GM10248 (cell line): ENCODE data around the gene ORC5.
"Not testable (repeated sequence)": the region's sequence is repeated elsewhere in the genome, so short reads cannot be mapped to it uniquely, and the experiment has no call there.

Experiments used
- CTCF ChIA-PET: fragments of 300-600 bp; sonication (Branson Sonifier 250); formaldehyde crosslinking; extraction: SDS; loops from one replicate; lab custom pipeline; 2021; ENCODE audit warnings: antibody characterized with exemption; lab: Yijun Ruan, JAX
- POLR2A ChIA-PET: fragments of 350-650 bp; sonication (Branson Sonifier 250); formaldehyde crosslinking; extraction: SDS; loops from one replicate; lab custom pipeline; 2020; ENCODE audit warnings: antibody characterized with exemption; lab: Yijun Ruan, JAX
- DNase-seq: peaks from one replicate; pipeline ENCODE4 v3.0.0; 2012; ENCODE audit errors: extremely low spot score
- TF ChIP-seq, protein P1 (sequence below): IDR thresholded peaks from 2 replicates; pipeline ENCODE4 v1.5.1; 2012; ENCODE audit warnings: mild to moderate bottlenecking, low read depth; ENCODE audit errors: extremely low read depth, missing control alignments, control extremely low read depth

ORC5 gene

GRCh38 chr7:104198673-104199278 is 9.0 kb downstream of the ORC5 start:
- ChIA-PET POLR2A (no interaction called here), CTCF (no interaction called here)
- no peak for DNase-seq
- TF ChIP-seq, protein P1, sequence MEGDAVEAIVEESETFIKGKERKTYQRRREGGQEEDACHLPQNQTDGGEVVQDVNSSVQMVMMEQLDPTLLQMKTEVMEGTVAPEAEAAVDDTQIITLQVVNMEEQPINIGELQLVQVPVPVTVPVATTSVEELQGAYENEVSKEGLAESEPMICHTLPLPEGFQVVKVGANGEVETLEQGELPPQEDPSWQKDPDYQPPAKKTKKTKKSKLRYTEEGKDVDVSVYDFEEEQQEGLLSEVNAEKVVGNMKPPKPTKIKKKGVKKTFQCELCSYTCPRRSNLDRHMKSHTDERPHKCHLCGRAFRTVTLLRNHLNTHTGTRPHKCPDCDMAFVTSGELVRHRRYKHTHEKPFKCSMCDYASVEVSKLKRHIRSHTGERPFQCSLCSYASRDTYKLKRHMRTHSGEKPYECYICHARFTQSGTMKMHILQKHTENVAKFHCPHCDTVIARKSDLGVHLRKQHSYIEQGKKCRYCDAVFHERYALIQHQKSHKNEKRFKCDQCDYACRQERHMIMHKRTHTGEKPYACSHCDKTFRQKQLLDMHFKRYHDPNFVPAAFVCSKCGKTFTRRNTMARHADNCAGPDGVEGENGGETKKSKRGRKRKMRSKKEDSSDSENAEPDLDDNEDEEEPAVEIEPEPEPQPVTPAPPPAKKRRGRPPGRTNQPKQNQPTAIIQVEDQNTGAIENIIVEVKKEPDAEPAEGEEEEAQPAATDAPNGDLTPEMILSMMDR = no peak

GRCh38 chr7:104196161-104196560 is 11.7 kb downstream of the ORC5 start:
- TF ChIP-seq, protein P1 = no peak
- POLR2A ChIA-PET = no interaction called here
- CTCF ChIA-PET = no interaction called here
- DNase-seq = no peak

DNA sequence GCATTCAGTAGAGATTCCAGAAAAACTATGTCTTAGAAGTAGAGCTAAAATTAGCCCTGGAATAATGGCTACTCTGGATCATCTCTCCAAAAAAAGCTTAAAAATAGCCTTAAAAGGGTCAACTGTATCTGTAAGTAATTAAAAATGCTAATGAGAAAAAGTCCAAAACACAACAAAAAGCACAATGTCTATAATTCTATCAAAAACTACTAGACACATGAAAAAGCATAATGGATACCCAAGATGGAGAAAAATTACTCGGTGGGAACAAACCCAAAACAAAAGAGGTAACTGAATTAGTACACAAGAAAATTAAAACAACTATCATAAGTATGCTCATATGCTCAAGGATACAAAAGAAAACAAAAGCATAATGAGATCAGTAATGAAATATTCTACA is 15.4 kb downstream of the ORC5 start:
- TF ChIP-seq, protein P1 = no peak
- CTCF ChIA-PET = interaction anchor here (0.9 to 2.6 kb wide), 4 partner anchors 9 to 40 kb away, joined by 3 to 11 read pairs (median 5); no protein-coding TSS in a partner anchor

DNA sequence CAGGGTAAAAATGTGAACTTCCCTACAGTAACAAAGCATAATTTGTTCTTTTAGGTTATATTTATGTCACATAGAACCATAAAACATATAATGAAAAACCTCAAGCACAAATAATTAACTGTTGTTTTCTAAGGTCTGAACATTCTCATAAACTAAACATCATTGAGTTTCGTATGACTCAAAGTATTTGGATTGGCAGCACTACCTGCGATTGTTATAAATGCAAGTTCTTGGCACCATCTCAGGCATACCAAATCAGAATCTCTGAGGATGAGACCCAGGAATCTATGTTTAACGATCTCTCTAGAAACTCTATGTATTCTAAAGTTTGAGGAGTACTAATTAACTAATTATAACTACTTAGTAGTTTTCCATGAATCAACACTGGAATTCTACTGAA is 22.5 kb downstream of the ORC5 start:
- DNase-seq = no peak
- ChIA-PET CTCF (no interaction called here), POLR2A (no interaction called here)
- TF ChIP-seq, protein P1 = no peak

More for the DNA sequence above, 15.4 kb downstream of the ORC5 start:
- POLR2A ChIA-PET = no interaction called here
- no peak for DNase-seq

GRCh38 chr7:104179178-104179577 is 28.6 kb downstream of the ORC5 start:
- no peak for DNase-seq
- TF ChIP-seq, protein P1 = no peak
- ChIA-PET CTCF (no interaction called here), POLR2A (no interaction called here)

DNA sequence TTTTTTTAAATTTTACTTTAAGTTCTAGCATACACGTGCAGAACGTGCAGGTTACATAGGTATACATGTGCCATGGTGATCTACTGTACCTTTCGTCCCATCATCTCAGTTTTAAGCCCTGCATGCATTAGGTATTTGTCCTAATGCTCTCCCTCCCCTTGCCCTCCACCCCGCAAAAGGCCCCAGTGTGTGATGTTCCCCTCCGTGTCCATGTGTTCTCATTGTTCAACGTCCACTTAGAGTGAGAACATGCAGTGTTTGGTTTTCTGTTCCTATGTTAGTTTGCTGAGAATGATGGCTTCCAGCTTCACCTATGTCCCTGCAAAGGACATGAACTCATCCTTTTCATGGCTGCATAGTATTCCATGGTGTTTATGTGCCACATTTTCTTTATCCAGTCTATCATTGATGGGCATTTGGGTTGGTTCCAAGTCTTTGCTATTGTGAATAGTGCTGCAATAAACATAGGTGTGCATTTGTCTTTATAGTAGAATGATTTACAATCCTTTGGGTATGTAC is 30.2 kb downstream of the ORC5 start:
- CTCF ChIA-PET = interaction anchor here (0.9 kb wide), 1 partner anchor 9 kb away, joined by 3 read pairs; no protein-coding TSS in a partner anchor
- POLR2A ChIA-PET, DNase-seq: not testable (repeated sequence)

GRCh38 chr7:104176332-104176731 is 31.5 kb downstream of the ORC5 start:
- ChIA-PET CTCF (interaction anchor here (0.6 to 1.1 kb wide), 4 partner anchors 12 to 29 kb away, joined by 3 to 4 read pairs (median 3); no protein-coding TSS in a partner anchor), POLR2A (no interaction called here)
- TF ChIP-seq, protein P1 = no peak
- no peak for DNase-seq
